ENCODE results near the gene CREBL2.

Gene CREBL2

DNA sequence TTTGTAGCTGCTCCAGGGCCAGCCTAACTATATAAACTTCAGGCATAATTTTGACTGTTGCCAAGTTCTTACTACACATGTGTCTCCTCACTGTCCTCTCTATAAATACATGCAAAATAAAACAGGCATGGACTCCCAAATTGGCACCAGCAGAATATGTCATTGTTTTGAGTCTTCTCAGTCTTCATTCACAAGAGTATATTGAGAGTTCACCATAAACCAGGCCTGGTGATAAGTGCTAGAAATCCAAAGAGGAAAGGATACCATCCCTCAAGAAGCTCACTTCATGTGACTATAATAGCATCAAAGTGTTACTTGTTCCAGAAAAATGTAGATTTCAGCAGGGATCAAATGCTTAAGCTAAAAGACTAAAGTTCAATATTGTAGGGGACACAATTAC, 70.6 kb downstream of the CREBL2 start:
- Histone ChIP-seq H3K4me3 (ENCODE audit: insufficient read depth, low read length, poor library complexity, severe bottlenecking) (no peak overlapping the region), H2AFZ (ENCODE audit: low read depth, low read length, severe bottlenecking) (no peak overlapping the region), H3F3A (ENCODE audit: insufficient read depth) (no peaks in the 10 kb centered on the region), H3K9me3 (ENCODE audit: insufficient read depth, low read length) (no peaks in the 10 kb centered on the region), H3K27ac (ENCODE audit: low read depth, low read length) (no peak overlapping the region), H3K36me3 (ENCODE audit: low read length) (no peaks in the 10 kb centered on the region), H3K79me2 (ENCODE audit: insufficient read depth, low read length) (no peaks in the 10 kb centered on the region), H3K27me3 (ENCODE audit: low read length) (no peaks in the 10 kb centered on the region), H3K9ac (ENCODE audit: low read length) (no peak overlapping the region), H3K4me2 (ENCODE audit: low read depth, low read length, poor library complexity, severe bottlenecking) (no peak overlapping the region), H4K20me1 (ENCODE audit: low read depth, low read length) (no peaks in the 10 kb centered on the region), H3K9me2 (replicated peaks; ENCODE audit: insufficient read depth, low read length) (no peaks in the 10 kb centered on the region)
- no peak for TF ChIP-seq EZH2phosphoT487 (conservative IDR thresholded peaks at IDR 0.05; ENCODE audit: low read length)

GRCh38 chr12:12683136-12683697, 71.5 kb downstream of the CREBL2 start:
- H3K4me3 ChIP-seq (ENCODE audit: insufficient read depth, low read length, poor library complexity, severe bottlenecking), result no peak overlapping the region
- TF ChIP-seq EZH2phosphoT487 (conservative IDR thresholded peaks at IDR 0.05; ENCODE audit: low read length), result no peak
- TF ChIP-seq, protein P1, sequence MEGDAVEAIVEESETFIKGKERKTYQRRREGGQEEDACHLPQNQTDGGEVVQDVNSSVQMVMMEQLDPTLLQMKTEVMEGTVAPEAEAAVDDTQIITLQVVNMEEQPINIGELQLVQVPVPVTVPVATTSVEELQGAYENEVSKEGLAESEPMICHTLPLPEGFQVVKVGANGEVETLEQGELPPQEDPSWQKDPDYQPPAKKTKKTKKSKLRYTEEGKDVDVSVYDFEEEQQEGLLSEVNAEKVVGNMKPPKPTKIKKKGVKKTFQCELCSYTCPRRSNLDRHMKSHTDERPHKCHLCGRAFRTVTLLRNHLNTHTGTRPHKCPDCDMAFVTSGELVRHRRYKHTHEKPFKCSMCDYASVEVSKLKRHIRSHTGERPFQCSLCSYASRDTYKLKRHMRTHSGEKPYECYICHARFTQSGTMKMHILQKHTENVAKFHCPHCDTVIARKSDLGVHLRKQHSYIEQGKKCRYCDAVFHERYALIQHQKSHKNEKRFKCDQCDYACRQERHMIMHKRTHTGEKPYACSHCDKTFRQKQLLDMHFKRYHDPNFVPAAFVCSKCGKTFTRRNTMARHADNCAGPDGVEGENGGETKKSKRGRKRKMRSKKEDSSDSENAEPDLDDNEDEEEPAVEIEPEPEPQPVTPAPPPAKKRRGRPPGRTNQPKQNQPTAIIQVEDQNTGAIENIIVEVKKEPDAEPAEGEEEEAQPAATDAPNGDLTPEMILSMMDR (IDR thresholded peaks at IDR 0.05; ENCODE audit: insufficient read depth, low read length, poor library complexity, severe bottlenecking), result no peak
- no peak overlapping the region for H3K4me2 ChIP-seq (ENCODE audit: low read depth, low read length, poor library complexity, severe bottlenecking)
- no peak overlapping the region for H3K27ac ChIP-seq (ENCODE audit: low read depth, low read length)
- H3K9me2 ChIP-seq (replicated peaks; ENCODE audit: insufficient read depth, low read length), result no peaks in the 10 kb centered on the region
- no peak overlapping the region for H2AFZ ChIP-seq (ENCODE audit: low read depth, low read length, severe bottlenecking)
- no peaks in the 10 kb centered on the region for H4K20me1 ChIP-seq (ENCODE audit: low read depth, low read length)
- H3K36me3 ChIP-seq (ENCODE audit: low read length), result no peaks in the 10 kb centered on the region
- no peak overlapping the region for H3K9ac ChIP-seq (ENCODE audit: low read length)
- H3K9me3 ChIP-seq (ENCODE audit: insufficient read depth, low read length), result no peaks in the 10 kb centered on the region
- H3F3A ChIP-seq (ENCODE audit: insufficient read depth), result no peaks in the 10 kb centered on the region
- no peaks in the 10 kb centered on the region for H3K27me3 ChIP-seq (ENCODE audit: low read length)
- no peaks in the 10 kb centered on the region for H3K79me2 ChIP-seq (ENCODE audit: insufficient read depth, low read length)

- Histone ChIP-seq H3K27ac (ENCODE audit: low read depth, low read length) (no peak overlapping the region), H3K4me3 (ENCODE audit: insufficient read depth, low read length, poor library complexity, severe bottlenecking) (no peak overlapping the region)
- no peak for TF ChIP-seq EZH2phosphoT487 (conservative IDR thresholded peaks at IDR 0.05; ENCODE audit: low read length)
- TF ChIP-seq, protein P1 (IDR thresholded peaks at IDR 0.05; ENCODE audit: insufficient read depth, low read length, poor library complexity, severe bottlenecking), result no peak
Observed at GRCh38 chr12:12683725-12684124, 72.0 kb downstream of the CREBL2 start.

GRCh38 chr12:12684375-12685106, 72.9 kb downstream of the CREBL2 start:
- H3F3A ChIP-seq (ENCODE audit: insufficient read depth), result no peaks in the 10 kb centered on the region
- H4K20me1 ChIP-seq (ENCODE audit: low read depth, low read length), result no peaks in the 10 kb centered on the region
- no peak overlapping the region for H3K27ac ChIP-seq (ENCODE audit: low read depth, low read length)
- H3K9me2 ChIP-seq (replicated peaks; ENCODE audit: insufficient read depth, low read length), result no peaks in the 10 kb centered on the region
- H3K4me2 ChIP-seq (ENCODE audit: low read depth, low read length, poor library complexity, severe bottlenecking), result no peak overlapping the region
- no peak for TF ChIP-seq EZH2phosphoT487 (conservative IDR thresholded peaks at IDR 0.05; ENCODE audit: low read length)
- TF ChIP-seq, protein P1 (IDR thresholded peaks at IDR 0.05; ENCODE audit: insufficient read depth, low read length, poor library complexity, severe bottlenecking), result no peak
- H3K36me3 ChIP-seq (ENCODE audit: low read length), result no peaks in the 10 kb centered on the region
- H3K27me3 ChIP-seq (ENCODE audit: low read length), result no peaks in the 10 kb centered on the region
- H2AFZ ChIP-seq (ENCODE audit: low read depth, low read length, severe bottlenecking), result no peak overlapping the region
- no peaks in the 10 kb centered on the region for H3K9me3 ChIP-seq (ENCODE audit: insufficient read depth, low read length)
- no peak overlapping the region for H3K9ac ChIP-seq (ENCODE audit: low read length)
- H3K79me2 ChIP-seq (ENCODE audit: insufficient read depth, low read length), result no peaks in the 10 kb centered on the region
- H3K4me3 ChIP-seq (ENCODE audit: insufficient read depth, low read length, poor library complexity, severe bottlenecking), result no peak overlapping the region

More at GRCh38 chr12:12683725-12684124, 72.0 kb downstream of the CREBL2 start:
- no peaks in the 10 kb centered on the region for H3K9me2 ChIP-seq (replicated peaks; ENCODE audit: insufficient read depth, low read length)
- no peak overlapping the region for H2AFZ ChIP-seq (ENCODE audit: low read depth, low read length, severe bottlenecking)
- no peaks in the 10 kb centered on the region for H3K79me2 ChIP-seq (ENCODE audit: insufficient read depth, low read length)
- no peaks in the 10 kb centered on the region for H3K27me3 ChIP-seq (ENCODE audit: low read length)
- no peaks in the 10 kb centered on the region for H3F3A ChIP-seq (ENCODE audit: insufficient read depth)
- no peaks in the 10 kb centered on the region for H3K9me3 ChIP-seq (ENCODE audit: insufficient read depth, low read length)
- no peak overlapping the region for H3K4me2 ChIP-seq (ENCODE audit: low read depth, low read length, poor library complexity, severe bottlenecking)
- no peaks in the 10 kb centered on the region for H4K20me1 ChIP-seq (ENCODE audit: low read depth, low read length)
- no peak overlapping the region for H3K9ac ChIP-seq (ENCODE audit: low read length)
- H3K36me3 ChIP-seq (ENCODE audit: low read length), result no peaks in the 10 kb centered on the region

All from SU-DHL-6 (cell line).